Natural killer cell (primary cell): ENCODE data around the gene SAG. TPM values are rescaled to one million over a fixed set of nuclear protein-coding genes. Genes with fewer than 3 reads are reported as not detected.

Source experiments
- ATAC-seq, 3 donors: fragments of 150-1000 bp in 2 of 3; fragments of 200-7000 bp in 1 of 3; cut with Tn5 transposase; 1 replicate in 1 of 3; 2 replicates in 2 of 3; pipeline ENCODE4 v1.10.0; 2021; ENCODE audit warnings: mild to moderate bottlenecking in 2 of 3, moderate library complexity in 2 of 3
- DNase-seq, 2 donors: peaks; one replicate each; pipeline versions ENCODE4 v3.0.0 to v3.0.0-alpha.2; 2013 to 2021; ENCODE audit warnings: mixed read lengths in 1 of 2
- H3K27ac ChIP-seq: one replicate; pipeline ENCODE4 v1.5.1; 2013; ENCODE audit warnings: mild to moderate bottlenecking, low read length
- H3K27me3 ChIP-seq: one replicate; pipeline ENCODE4 v1.6.1; 2013; ENCODE audit warnings: low read length; ENCODE audit not compliant: control insufficient read depth, insufficient read depth
- H3K36me3 ChIP-seq: one replicate; pipeline ENCODE4 v1.6.1; 2013; ENCODE audit warnings: low read length; ENCODE audit not compliant: control insufficient read depth, insufficient read depth
- H3K4me1 ChIP-seq: one replicate; pipeline ENCODE4 v1.6.1; 2013; ENCODE audit warnings: low read length; ENCODE audit not compliant: control insufficient read depth, insufficient read depth
- H3K4me3 ChIP-seq: one replicate; pipeline ENCODE4 v1.5.1; 2013; ENCODE audit warnings: low read length
- H3K9me3 ChIP-seq: one replicate; pipeline ENCODE4 v1.6.1; 2013; ENCODE audit warnings: low read length; ENCODE audit not compliant: control insufficient read depth, insufficient read depth
- H3K27ac Mint-ChIP-seq, 2 donors: one replicate each; pipeline ENCODE4 v1.8.0; 2022; ENCODE audit warnings: mild to moderate bottlenecking in 2 of 2, mixed read lengths in 2 of 2, moderate library complexity in 1 of 2
- H3K27me3 Mint-ChIP-seq, 2 donors: one replicate each; pipeline ENCODE4 v1.8.0; 2022; ENCODE audit warnings: low read depth in 2 of 2, mixed read lengths in 2 of 2
- H3K36me3 Mint-ChIP-seq: one replicate; pipeline ENCODE4 v1.8.0; 2022; ENCODE audit warnings: mixed read lengths
- H3K4me1 Mint-ChIP-seq, 2 donors: one replicate each; pipeline ENCODE4 v1.8.0; 2022; ENCODE audit warnings: mixed read lengths in 2 of 2
- H3K4me3 Mint-ChIP-seq: one replicate; pipeline ENCODE4 v1.8.0; 2022; ENCODE audit warnings: mild to moderate bottlenecking, moderate library complexity, mixed read lengths
- H3K9me3 Mint-ChIP-seq, 2 donors: one replicate each; pipeline ENCODE4 v1.8.0; 2022; ENCODE audit warnings: mixed read lengths in 2 of 2
- CTCF ChIP-seq: fragments of 200-600 bp; IDR thresholded peaks from one replicate; pipeline ENCODE4 v1.8.0; 2022; ENCODE audit warnings: antibody characterized with exemption
- WGBS: methylation state at CpG from one replicate; pipeline ENCODE4 v1.1.7; 2013; ENCODE audit warnings: missing lambda C conversion rate; ENCODE audit not compliant: insufficient coverage; 5-methylcytosine and 5-hydroxymethylcytosine counted together
- intact Hi-C: fragments of 100-400 bp; cut with micrococcal nuclease; formaldehyde crosslinking; loops from one replicate; pipeline ENCODE4 v1.14.2; 2022
- total RNA-seq, 4 donors: library from RNA; stranded (reverse); fragments of 120-200 nt in 1 of 4; gene quantifications; one replicate each; pipeline versions ENCODE4 v1.2.3 to v1.2.4, GENCODE V29; 2013 to 2022

Gene SAG
- total RNA-seq, 3 donors from 2014 or later (not counting 1 experiment from before 2014, with no cell fraction given), result 0.11 to 0.33 (median 0.12) TPM

- H3K9me3 Mint-ChIP-seq, result no peaks in the 10 kb centered on the region
- H3K27me3 ChIP-seq, result no peaks in the 10 kb centered on the region
- H3K4me3 Mint-ChIP-seq, result no peak overlapping the region
- peaks cover 19% of the 10 kb centered on the region for H3K4me1 ChIP-seq
- intact Hi-C loops, result no loop called here
- peaks cover 16 to 19% of the 10 kb centered on the region in 2 donors for H3K4me1 Mint-ChIP-seq
- H3K27me3 Mint-ChIP-seq, result peaks cover 0 to 4% of the 10 kb centered on the region in 2 donors
- DNase-seq (no peak), ATAC-seq (no peak)
- no peaks in the 10 kb centered on the region for H3K36me3 ChIP-seq
- WGBS, result 84% methylated on average over 7 of the region's 7 CpGs
- no peak overlapping the region for H3K27ac ChIP-seq
- no peaks in the 10 kb centered on the region for H3K36me3 Mint-ChIP-seq
- no peak overlapping the region for H3K27ac Mint-ChIP-seq
- H3K4me3 ChIP-seq, result no peak overlapping the region
- TF ChIP-seq CTCF, result no peak
- H3K9me3 ChIP-seq, result no peaks in the 10 kb centered on the region
Measured at GRCh38 chr2:233317196-233317943, 9.8 kb downstream of the SAG start.

GRCh38 chr2:233319256-233319655 is 11.6 kb downstream of the SAG start:
- no peak overlapping the region for H3K27ac Mint-ChIP-seq
- Histone ChIP-seq H3K36me3 (no peaks in the 10 kb centered on the region), H3K9me3 (no peaks in the 10 kb centered on the region), H3K4me3 (no peak overlapping the region), H3K4me1 (peaks cover 15% of the 10 kb centered on the region), H3K27me3 (no peaks in the 10 kb centered on the region), H3K27ac (no peak overlapping the region)
- no peak for TF ChIP-seq CTCF
- H3K27me3 Mint-ChIP-seq, result no peaks in the 10 kb centered on the region
- H3K36me3 Mint-ChIP-seq, result no peaks in the 10 kb centered on the region
- no peak overlapping the region for H3K4me3 Mint-ChIP-seq
- no peak for DNase-seq
- peaks cover 11 to 16% of the 10 kb centered on the region in 2 donors for H3K4me1 Mint-ChIP-seq
- intact Hi-C loops, result no loop called here
- WGBS, result 84% methylated on average over 5 of the region's 5 CpGs
- ATAC-seq, result no peak
- no peaks in the 10 kb centered on the region for H3K9me3 Mint-ChIP-seq

GRCh38 chr2:233320470-233320869 is 12.9 kb downstream of the SAG start:
- H3K4me3 Mint-ChIP-seq, result no peak overlapping the region
- no peaks in the 10 kb centered on the region for H3K27me3 Mint-ChIP-seq
- H3K9me3 ChIP-seq, result no peaks in the 10 kb centered on the region
- no peak overlapping the region for H3K27ac Mint-ChIP-seq
- H3K4me3 ChIP-seq, result no peak overlapping the region
- intact Hi-C loops, result no loop called here
- ATAC-seq (no peak), DNase-seq (no peak)
- no peaks in the 10 kb centered on the region for H3K36me3 Mint-ChIP-seq
- H3K27me3 ChIP-seq, result no peaks in the 10 kb centered on the region
- no peaks in the 10 kb centered on the region for H3K9me3 Mint-ChIP-seq
- no peak overlapping the region for H3K27ac ChIP-seq
- H3K36me3 ChIP-seq, result no peaks in the 10 kb centered on the region
- peaks cover 15% of the 10 kb centered on the region for H3K4me1 ChIP-seq
- WGBS, result 97% methylated on average over 17 of the region's 17 CpGs
- H3K4me1 Mint-ChIP-seq, result peaks cover 11 to 16% of the 10 kb centered on the region in 2 donors
- no peak for TF ChIP-seq CTCF

GRCh38 chr2:233321166-233321565 is 13.6 kb downstream of the SAG start:
- Histone ChIP-seq H3K4me1 (peaks cover 15% of the 10 kb centered on the region), H3K27me3 (no peaks in the 10 kb centered on the region), H3K36me3 (no peaks in the 10 kb centered on the region), H3K4me3 (no peak overlapping the region), H3K9me3 (no peaks in the 10 kb centered on the region), H3K27ac (no peak overlapping the region)
- no peak for DNase-seq
- 93% methylated on average over 6 of the region's 6 CpGs for whole genome bisulfite sequencing
- peaks cover 11 to 16% of the 10 kb centered on the region in 2 donors for H3K4me1 Mint-ChIP-seq
- TF ChIP-seq CTCF, result no peak
- H3K9me3 Mint-ChIP-seq, result no peaks in the 10 kb centered on the region
- intact Hi-C loops, result no loop called here
- peak overlapping the region; percentile 20 to 37 for H3K27ac Mint-ChIP-seq
- H3K4me3 Mint-ChIP-seq, result peak overlapping the region; percentile 28
- no peaks in the 10 kb centered on the region for H3K36me3 Mint-ChIP-seq
- no peak for ATAC-seq
- no peaks in the 10 kb centered on the region for H3K27me3 Mint-ChIP-seq
